ENCODE measurements around the gene GKN2.
"Not testable (repeated sequence)": the region's sequence is repeated elsewhere in the genome, so short reads cannot be mapped to it uniquely, and the experiment has no call there.

- not testable (repeated sequence) for TF ChIP-seq ZFP3 (CRISPR knock-in tag; IDR thresholded peaks at IDR 0.05); PATZ1 (CRISPR knock-in tag; IDR thresholded peaks at IDR 0.05; ENCODE audit: borderline replicate concordance); ZNF8 (CRISPR knock-in tag; IDR thresholded peaks at IDR 0.05); ARNTL (CRISPR knock-in tag; IDR thresholded peaks at IDR 0.05; ENCODE audit: borderline replicate concordance, low read depth); TCF4 (CRISPR knock-in tag; IDR thresholded peaks at IDR 0.05; ENCODE audit: borderline replicate concordance)
Observed at GRCh38 chr2:68955432-68955831, 2.7 kb upstream of the GKN2 start.

Data from SK-N-SH treated with all-trans-retinoic acid at 6 μM for 48 hours (cell line).